SJSA1 (cell line): ENCODE results near the gene TP63. TPM values are rescaled to one million over a fixed set of nuclear protein-coding genes. Genes with fewer than 3 reads are reported as not detected.

Experiments used
- DNase-seq, 2 experiments: peaks; one replicate each; pipeline ENCODE4 v3.0.0-alpha.2; 2015 to 2020; ENCODE audit warnings: low spot score in 2 of 2, low read depth in 1 of 2
- H3K27ac ChIP-seq: fragments of 250-450 bp; sonication (Bioruptor Pico); 2 replicates; pipeline ENCODE4 v1.5.1; 2020; ENCODE audit warnings: mild to moderate bottlenecking, moderate library complexity
- H3K27me3 ChIP-seq: fragments of 250-450 bp; sonication (Bioruptor Pico); replicated peaks from 2 replicates; pipeline ENCODE4 v1.5.1; 2020; ENCODE audit warnings: mild to moderate bottlenecking, moderate library complexity
- H3K36me3 ChIP-seq: fragments of 250-450 bp; sonication (Bioruptor Pico); 2 replicates; pipeline ENCODE4 v1.5.1; 2020; ENCODE audit warnings: mild to moderate bottlenecking
- H3K4me1 ChIP-seq: fragments of 250-450 bp; sonication (Bioruptor Pico); replicated peaks from 2 replicates; pipeline ENCODE4 v1.6.1; 2021; ENCODE audit warnings: mild to moderate bottlenecking
- H3K4me3 ChIP-seq: fragments of 250-450 bp; sonication (Bioruptor Pico); 2 replicates; pipeline ENCODE4 v1.5.1; 2020; ENCODE audit warnings: mild to moderate bottlenecking
- H3K9me3 ChIP-seq: fragments of 250-450 bp; sonication (Bioruptor Pico); replicated peaks from 2 replicates; pipeline ENCODE4 v1.5.1; 2020; ENCODE audit warnings: mild to moderate bottlenecking
- total RNA-seq: library from RNA; depleted of rRNA; stranded (reverse); fragments of >200 nt; shearing (Covaris generic); gene quantifications from 2 replicates; pipeline ENCODE4 v1.2.3, GENCODE V29; 2014

Gene TP63
- total RNA-seq, 1 experiment from 2014 or later: not detected

- H3K36me3 ChIP-seq: no peaks in the 10 kb centered on the region
- H3K4me3 ChIP-seq: no peak overlapping the region
- H3K9me3 ChIP-seq: no peaks in the 10 kb centered on the region
- H3K27ac ChIP-seq: no peak overlapping the region
- DNase-seq: no peak
- no peaks in the 10 kb centered on the region for H3K27me3 ChIP-seq
- no peaks in the 10 kb centered on the region for H3K4me1 ChIP-seq
Measured at GRCh38 chr3:189898559-189899153, 267.5 kb downstream of the TP63 start.

- no peaks in the 10 kb centered on the region for H3K36me3 ChIP-seq
- H3K27me3 ChIP-seq: no peaks in the 10 kb centered on the region
- no peak overlapping the region for H3K27ac ChIP-seq
- DNase-seq: no peak
- no peaks in the 10 kb centered on the region for H3K9me3 ChIP-seq
- no peak overlapping the region for H3K4me3 ChIP-seq
- no peaks in the 10 kb centered on the region for H3K4me1 ChIP-seq
Measured at GRCh38 chr3:189899186-189899585, 268.0 kb downstream of the TP63 start.

GRCh38 chr3:189900578-189900977 lies 269.4 kb downstream of the TP63 start:
- Histone ChIP-seq H3K9me3 (no peaks in the 10 kb centered on the region), H3K27me3 (no peaks in the 10 kb centered on the region), H3K4me1 (no peaks in the 10 kb centered on the region), H3K4me3 (no peak overlapping the region), H3K27ac (no peak overlapping the region), H3K36me3 (no peaks in the 10 kb centered on the region)
- no peak for DNase-seq

- Histone ChIP-seq H3K36me3 (no peaks in the 10 kb centered on the region), H3K27ac (no peak overlapping the region), H3K4me3 (no peak overlapping the region), H3K4me1 (no peaks in the 10 kb centered on the region), H3K27me3 (no peaks in the 10 kb centered on the region), H3K9me3 (no peaks in the 10 kb centered on the region)
- DNase-seq: no peak
Measured at GRCh38 chr3:189901481-189901880, 270.3 kb downstream of the TP63 start.

- no peaks in the 10 kb centered on the region for H3K4me1 ChIP-seq
- H3K36me3 ChIP-seq: no peaks in the 10 kb centered on the region
- H3K27ac ChIP-seq: no peak overlapping the region
- no peak for DNase-seq
- H3K9me3 ChIP-seq: no peaks in the 10 kb centered on the region
- no peaks in the 10 kb centered on the region for H3K27me3 ChIP-seq
- no peak overlapping the region for H3K4me3 ChIP-seq
Measured at GRCh38 chr3:189902230-189903186, 271.3 kb downstream of the TP63 start.

- Histone ChIP-seq H3K27me3 (no peaks in the 10 kb centered on the region), H3K27ac (no peak overlapping the region), H3K36me3 (no peaks in the 10 kb centered on the region), H3K4me1 (peaks cover 9% of the 10 kb centered on the region), H3K9me3 (no peaks in the 10 kb centered on the region), H3K4me3 (no peak overlapping the region)
- no peak for DNase-seq
Measured at GRCh38 chr3:189903562-189904250, 272.5 kb downstream of the TP63 start.

GRCh38 chr3:189907803-189908202 lies 276.6 kb downstream of the TP63 start:
- no peaks in the 10 kb centered on the region for H3K27me3 ChIP-seq
- H3K4me3 ChIP-seq: no peak overlapping the region
- H3K4me1 ChIP-seq: peaks cover 14% of the 10 kb centered on the region
- no peak for DNase-seq
- no peaks in the 10 kb centered on the region for H3K36me3 ChIP-seq
- peak overlapping the region; percentile 36; the same call in 1 of the 2 replicates for H3K27ac ChIP-seq
- no peaks in the 10 kb centered on the region for H3K9me3 ChIP-seq

GRCh38 chr3:189908646-189909045 lies 277.5 kb downstream of the TP63 start:
- peak in 1 of 2 experiments; percentile 19 for DNase-seq
- no peaks in the 10 kb centered on the region for H3K36me3 ChIP-seq

GRCh38 chr3:189909139-189909538 lies 277.9 kb downstream of the TP63 start:
- H3K27ac ChIP-seq: peak overlapping the region; percentile 36
- H3K27me3 ChIP-seq: no peaks in the 10 kb centered on the region
- no peaks in the 10 kb centered on the region for H3K9me3 ChIP-seq
- DNase-seq: no peak
- H3K4me3 ChIP-seq: no peak overlapping the region
- H3K36me3 ChIP-seq: no peaks in the 10 kb centered on the region
- peaks cover 19% of the 10 kb centered on the region for H3K4me1 ChIP-seq

More at GRCh38 chr3:189908646-189909045, 277.5 kb downstream of the TP63 start:
- Histone ChIP-seq H3K9me3 (no peaks in the 10 kb centered on the region), H3K27ac (peak overlapping the region; percentile 36), H3K4me1 (peaks cover 14% of the 10 kb centered on the region), H3K4me3 (no peak overlapping the region), H3K27me3 (no peaks in the 10 kb centered on the region)

GRCh38 chr3:189909573-189909972 lies 278.4 kb downstream of the TP63 start:
- H3K4me1 ChIP-seq: peaks cover 23% of the 10 kb centered on the region
- H3K9me3 ChIP-seq: no peaks in the 10 kb centered on the region
- no peak overlapping the region for H3K27ac ChIP-seq
- no peak for DNase-seq
- no peak overlapping the region for H3K4me3 ChIP-seq
- no peaks in the 10 kb centered on the region for H3K27me3 ChIP-seq
- no peaks in the 10 kb centered on the region for H3K36me3 ChIP-seq

GRCh38 chr3:189911001-189911400 lies 279.8 kb downstream of the TP63 start:
- H3K27me3 ChIP-seq: no peaks in the 10 kb centered on the region
- peaks cover 32% of the 10 kb centered on the region for H3K4me1 ChIP-seq
- no peaks in the 10 kb centered on the region for H3K36me3 ChIP-seq
- H3K4me3 ChIP-seq: no peak overlapping the region
- no peak overlapping the region for H3K27ac ChIP-seq
- no peaks in the 10 kb centered on the region for H3K9me3 ChIP-seq
- no peak for DNase-seq

- H3K4me3 ChIP-seq: no peak overlapping the region
- no peaks in the 10 kb centered on the region for H3K9me3 ChIP-seq
- H3K36me3 ChIP-seq: no peaks in the 10 kb centered on the region
- H3K27me3 ChIP-seq: no peaks in the 10 kb centered on the region
- no peak overlapping the region for H3K27ac ChIP-seq
- DNase-seq: peak in 1 of 2 experiments; percentile 48
- peaks cover 18% of the 10 kb centered on the region for H3K4me1 ChIP-seq
Measured at GRCh38 chr3:189914799-189915198, 283.6 kb downstream of the TP63 start.

GRCh38 chr3:189921770-189922169 lies 290.6 kb downstream of the TP63 start:
- Histone ChIP-seq H3K27me3 (no peaks in the 10 kb centered on the region), H3K36me3 (no peaks in the 10 kb centered on the region), H3K4me1 (no peaks in the 10 kb centered on the region), H3K4me3 (no peak overlapping the region), H3K27ac (no peak overlapping the region), H3K9me3 (no peaks in the 10 kb centered on the region)
- no peak for DNase-seq
